RKO (cell line): ENCODE measurements around the gene ZPBP2.
"Not testable (repeated sequence)": the region's sequence is repeated elsewhere in the genome, so short reads cannot be mapped to it uniquely, and the experiment has no call there.

Experiments
- DNase-seq: peaks from one replicate; pipeline ENCODE4 v3.0.0-alpha.2; 2016; ENCODE audit warnings: low spot score

Gene ZPBP2, protein sequence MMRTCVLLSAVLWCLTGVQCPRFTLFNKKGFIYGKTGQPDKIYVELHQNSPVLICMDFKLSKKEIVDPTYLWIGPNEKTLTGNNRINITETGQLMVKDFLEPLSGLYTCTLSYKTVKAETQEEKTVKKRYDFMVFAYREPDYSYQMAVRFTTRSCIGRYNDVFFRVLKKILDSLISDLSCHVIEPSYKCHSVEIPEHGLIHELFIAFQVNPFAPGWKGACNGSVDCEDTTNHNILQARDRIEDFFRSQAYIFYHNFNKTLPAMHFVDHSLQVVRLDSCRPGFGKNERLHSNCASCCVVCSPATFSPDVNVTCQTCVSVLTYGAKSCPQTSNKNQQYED

DNA sequence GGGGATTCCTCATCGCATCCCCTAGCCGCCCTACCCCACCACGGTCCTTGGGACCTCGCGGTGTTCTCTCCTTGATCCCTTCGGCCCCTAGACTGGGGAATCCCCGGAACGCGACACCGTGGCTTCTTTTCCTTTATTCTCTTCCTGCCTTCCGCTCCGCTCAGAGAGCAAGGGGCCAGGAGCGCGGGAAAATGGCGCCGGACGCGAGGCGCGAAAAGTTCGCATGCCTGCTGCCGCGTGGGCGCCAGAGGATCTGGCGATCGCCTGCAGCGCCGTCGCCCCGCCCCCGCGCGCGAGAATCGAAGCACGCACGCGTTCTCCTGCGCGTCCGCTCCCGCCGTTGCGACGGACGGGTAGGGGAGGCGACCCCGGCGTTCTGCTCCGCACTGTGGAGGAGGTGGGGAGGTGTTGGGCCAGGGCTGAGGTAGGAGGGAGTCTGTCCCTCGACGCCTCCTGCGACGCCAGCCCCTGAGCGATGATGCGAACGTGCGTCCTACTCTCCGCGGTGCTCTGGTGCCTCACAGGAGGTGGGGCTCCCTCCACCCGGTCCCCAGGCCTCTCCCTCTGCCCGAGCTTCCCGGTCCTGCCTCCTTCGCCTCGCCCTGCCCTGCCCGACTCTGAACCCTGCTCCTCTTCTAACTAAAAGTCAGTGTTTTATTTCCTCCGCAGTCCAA lies at the start of gene ZPBP2:
TSS of gene ZPBP2 (plus strand) at position 323 of the 674 bp plus-strand sequence. CDS start at position 476, 153 bp downstream.
- DNase-seq, result no peak

DNA sequence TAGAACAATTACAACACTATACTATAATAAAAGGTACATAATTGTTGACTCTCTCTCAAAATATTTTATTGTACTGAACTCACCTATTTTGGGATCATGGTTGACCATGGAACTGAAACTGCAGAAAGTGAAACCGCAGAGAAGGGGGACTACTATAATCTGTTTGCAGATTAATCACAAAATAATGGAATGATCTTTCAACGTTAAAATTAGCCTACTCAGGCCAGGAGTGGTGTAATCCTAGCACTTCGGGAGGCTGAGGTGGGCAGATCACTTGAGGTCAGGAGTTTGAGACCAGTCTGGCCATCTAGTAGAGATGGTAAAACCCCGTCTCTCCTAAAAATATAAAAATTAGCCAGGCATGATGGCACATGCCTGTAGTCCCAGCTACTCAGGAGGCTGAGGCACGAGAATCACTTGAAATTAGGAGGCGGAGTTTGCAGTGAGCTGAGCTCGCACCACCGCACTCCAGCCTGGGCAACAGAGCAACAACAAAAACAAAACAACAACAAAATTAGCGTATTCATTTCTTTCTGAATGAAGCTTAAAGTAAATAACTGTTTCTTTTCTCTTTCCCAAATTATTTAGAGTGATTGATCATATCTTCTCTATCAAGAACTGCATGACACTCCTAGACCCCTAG lies 49.5 kb upstream of the ZPBP2 start:
- DNase-seq, result no peak

DNA sequence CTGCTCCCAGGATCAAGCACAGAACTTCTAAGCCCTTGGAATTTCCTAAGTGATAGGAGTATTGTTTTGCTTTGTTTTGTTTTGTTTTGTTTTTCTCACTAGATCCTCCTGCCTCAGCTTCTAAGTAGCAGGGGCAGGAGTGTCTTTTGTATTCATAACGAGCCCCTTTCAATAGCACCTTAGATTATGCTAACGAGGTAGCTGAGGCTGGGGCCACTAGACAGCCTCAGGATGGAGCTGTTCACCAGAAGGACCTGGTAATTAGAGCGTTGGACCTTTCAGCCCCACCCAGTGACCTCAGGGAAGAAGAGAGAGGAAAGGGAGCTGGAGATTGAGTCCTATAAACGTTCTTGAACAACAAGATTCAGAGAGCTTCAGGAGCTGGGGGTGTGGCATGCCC lies 47.5 kb upstream of the ZPBP2 start:
- DNase-seq, result no peak

DNA sequence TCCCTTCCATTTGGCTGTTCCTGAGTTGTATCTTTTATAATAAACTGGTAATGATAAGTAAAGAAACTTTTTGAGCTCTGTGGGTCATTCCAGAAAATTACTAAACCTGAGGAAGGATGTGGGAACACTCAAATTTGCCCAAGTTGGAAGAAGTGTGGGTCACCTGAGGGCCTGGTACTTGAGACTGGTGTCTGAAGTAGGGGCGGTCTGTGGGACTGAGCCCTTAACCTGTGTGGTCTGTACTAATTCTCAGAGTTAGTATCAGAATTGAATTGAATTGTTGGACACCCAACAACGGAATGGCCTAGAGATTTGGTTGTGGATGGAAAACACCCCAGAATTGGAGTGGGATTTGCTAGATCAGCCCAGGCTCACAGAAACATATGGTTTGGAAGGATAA lies 47.0 kb upstream of the ZPBP2 start:
- no peak for DNase-seq

DNA sequence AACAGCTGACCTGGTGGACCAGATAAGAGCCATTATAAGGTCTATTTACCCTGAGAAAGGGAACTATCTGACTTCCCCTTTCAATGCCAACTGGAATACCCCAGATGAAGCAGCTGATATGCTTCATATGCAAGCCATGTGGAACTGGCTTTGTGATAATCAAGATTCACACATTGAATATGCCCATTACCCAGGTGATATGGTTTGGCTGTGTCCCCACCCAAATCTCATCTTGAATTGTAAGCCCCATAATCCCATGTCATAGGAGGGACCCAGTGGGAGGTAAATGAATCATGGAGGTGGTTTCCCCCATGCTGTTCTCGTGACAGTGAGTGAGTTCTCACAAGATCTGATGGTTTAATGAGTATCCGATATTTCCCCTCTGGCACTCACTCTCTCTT lies 46.0 kb upstream of the ZPBP2 start:
- no peak for DNase-seq

DNA sequence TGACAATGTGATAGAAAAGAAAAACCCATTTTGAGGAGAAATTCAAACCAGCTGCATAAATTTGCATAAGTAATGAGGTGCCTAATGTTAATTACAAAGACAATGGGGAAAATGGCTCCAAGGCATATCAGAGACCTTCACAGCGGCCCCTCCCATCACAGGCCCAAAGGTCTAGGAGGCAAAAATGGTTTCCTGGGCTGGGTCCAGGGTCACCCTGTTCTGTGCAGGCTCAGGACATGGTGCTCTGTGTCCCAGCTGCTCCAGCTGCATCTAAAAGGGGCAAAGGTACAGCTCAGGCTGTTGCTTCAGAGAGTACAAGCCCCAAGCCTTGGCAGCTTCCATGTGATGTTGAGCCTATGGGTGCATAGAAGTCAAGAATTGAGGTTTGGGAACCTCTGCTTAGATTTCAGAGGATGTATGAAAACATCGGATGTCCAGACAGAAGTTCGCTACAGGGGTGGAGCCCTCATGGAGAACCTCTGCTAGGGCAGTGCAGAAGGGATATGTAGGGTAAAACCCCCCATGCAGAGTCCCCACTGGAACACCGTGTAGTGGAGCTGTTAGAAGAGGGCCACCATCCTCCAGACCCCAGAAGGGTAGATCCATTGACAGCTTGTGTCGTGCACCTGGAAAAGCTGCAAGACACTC lies 44.5 kb upstream of the ZPBP2 start:
- DNase-seq, result no peak

DNA sequence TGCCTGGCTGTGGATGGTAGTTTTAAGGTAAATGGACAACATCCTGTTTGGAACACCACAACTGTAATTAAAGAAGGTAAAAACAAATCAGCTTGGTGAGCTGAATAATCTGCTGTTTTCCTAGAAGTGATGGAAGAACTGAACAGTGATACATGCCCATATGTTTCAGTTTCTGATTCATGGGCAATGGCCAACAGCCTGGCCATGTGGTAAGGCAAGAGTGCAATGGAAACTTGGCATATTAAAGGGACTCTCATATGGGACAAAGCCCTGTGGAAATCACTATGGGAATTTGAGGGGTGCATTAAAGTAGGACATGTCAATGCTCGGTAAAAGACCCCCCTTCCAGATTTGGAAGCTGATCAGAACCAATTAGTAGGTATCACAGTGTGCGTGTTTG lies 41.7 kb upstream of the ZPBP2 start:
- DNase-seq, result no peak

DNA sequence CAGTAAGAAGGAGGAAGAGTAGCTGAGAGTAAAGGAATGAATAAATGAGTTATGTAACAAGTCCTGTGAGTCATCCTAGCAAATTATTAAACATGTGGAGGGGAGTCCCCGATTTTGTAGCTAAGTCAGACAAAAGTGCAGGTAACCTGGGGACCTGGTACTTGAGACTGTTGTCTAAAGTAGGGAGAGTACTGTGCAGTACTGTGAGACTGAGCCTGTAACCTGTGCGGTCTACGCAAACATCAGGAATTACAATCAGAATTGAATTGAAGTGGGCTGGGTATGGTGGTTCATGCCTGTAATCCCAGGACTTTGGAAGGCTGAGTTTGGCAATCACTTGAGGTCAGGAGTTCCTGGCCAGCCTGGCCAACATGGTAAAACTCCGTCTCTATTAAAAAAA lies 39.6 kb upstream of the ZPBP2 start:
- DNase-seq, result no peak

DNA sequence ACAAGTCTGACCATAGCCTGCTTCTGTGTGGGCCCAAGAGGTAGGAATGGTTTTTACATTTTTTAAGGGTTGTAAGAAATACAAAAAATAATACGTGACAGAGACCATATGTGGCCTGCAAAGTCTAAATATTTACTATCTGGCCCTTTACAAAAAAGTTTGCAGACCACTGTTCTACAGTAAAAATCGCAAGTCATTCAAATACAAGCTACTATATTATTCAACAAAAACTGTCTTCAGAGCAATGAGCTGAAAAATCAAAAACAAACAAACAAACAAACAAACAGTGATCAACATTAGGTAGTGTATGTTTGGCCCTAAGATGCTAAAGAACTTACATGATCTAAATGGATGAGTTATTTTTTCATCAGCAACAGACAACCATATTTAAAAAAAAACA lies 36.4 kb upstream of the ZPBP2 start:
- no peak for DNase-seq

DNA sequence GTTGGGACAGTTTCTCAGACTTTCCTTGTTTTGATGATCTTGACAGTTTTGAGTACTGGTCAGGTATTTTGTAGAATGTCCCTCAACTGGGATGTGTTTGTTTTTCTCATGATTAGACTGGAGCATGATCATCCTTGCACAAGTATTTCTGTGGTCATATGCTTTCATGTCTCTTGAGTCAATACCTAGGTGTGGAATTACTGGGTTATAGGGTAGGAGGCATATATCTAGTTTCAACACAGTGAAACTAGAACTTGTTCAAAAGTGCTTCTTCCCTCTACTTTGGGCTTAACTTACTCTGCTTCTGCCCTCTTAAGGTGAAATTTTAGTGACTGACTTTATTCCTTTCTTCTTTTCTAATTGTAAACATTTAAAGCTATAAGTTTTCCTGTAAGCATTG lies 34.0 kb upstream of the ZPBP2 start:
- DNase-seq, result no peak

DNA sequence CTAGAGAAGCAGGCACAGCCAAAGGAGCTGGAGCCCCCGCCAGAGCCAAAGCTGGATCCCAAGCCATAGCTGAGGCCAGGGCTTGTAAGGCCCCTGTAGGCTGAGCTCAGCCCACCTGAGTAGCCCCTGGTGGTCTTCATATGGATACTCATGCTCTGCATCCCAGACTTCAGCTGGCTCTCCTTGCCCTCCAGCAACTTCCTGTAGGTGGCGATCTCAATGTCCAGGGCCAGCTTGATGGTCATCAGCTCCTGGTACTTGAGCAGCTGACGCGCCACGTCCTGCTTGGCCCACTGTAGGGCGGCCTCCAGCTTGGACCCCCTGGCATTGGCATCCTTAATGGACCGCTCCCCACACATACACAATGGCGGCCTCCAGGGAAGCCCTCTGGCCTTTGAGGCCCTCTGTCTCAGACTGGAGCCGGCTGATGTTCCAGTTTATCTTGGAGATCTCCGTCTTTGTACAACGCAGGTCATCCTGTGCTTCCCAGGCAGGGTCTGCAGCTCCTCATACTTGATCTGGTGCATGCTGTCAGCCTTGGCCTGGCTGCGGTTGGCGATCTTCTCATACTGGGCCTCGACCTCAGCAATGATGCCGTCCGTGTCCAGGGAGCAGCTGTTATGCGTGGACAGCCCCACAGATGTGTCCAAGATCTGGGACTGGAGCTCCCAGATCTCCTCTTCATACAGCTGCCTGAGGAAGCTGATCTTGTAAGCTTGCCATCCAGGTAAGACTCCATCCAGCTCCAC lies 32.8 kb upstream of the ZPBP2 start:
- no peak for DNase-seq

DNA sequence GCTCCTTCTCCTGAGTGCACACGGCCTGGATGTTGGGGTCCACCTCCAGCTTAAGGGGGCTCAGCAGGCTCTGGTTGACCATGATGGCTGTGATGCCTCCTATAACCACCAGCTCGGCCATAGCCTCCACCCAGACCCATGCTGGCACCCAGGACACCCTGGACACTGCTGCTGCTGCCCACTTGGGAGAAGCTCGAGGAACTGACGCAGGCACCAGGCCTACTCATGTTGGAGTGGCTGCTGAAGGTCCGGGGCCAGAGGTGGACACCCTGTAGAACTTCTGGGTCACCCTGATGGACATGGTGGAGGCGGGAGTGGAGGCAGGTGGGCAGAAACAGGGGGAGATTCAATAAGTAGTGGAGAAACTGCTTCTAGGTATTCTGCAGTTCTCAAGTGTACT lies 31.9 kb upstream of the ZPBP2 start:
- DNase-seq, result no peak

DNA sequence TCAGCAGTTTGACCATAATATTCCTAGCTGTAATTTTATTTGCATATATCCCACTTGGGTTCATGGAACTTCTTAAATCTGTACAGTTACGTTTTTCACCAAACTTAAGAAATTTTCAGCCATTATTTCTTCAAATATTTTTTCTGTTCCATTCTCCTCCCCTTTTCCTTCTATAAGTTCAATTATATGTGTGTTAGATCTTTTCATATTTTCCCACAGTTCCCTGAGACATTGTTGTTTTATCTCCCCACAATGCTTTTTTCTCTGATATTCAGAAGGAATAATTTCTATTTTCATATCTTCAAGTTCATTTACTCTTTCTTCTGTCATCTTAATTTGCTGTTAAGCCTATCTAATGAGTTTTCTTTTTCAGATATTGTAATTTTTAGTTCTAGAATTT lies 29.9 kb upstream of the ZPBP2 start:
- no peak for DNase-seq

DNA sequence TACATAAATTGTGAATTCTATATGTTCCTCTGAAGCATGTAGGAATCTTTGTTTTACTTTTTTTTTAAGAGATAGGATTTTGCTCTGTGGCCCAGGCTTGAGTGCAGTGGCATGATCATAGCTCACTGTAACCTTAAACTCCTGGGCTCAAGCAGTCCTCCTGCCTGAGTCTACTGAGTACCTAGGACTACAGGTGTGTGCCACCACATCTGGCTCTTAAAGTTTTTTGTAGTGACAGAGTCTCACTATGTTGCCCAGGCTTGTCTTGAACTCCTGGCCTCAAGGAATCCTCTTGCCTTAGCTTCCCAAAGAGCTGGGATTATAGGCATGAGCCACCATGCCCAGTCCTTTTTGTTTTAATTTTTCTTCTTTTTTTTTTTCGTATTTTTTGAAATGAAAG lies 29.2 kb upstream of the ZPBP2 start:
- no peak for DNase-seq

DNA sequence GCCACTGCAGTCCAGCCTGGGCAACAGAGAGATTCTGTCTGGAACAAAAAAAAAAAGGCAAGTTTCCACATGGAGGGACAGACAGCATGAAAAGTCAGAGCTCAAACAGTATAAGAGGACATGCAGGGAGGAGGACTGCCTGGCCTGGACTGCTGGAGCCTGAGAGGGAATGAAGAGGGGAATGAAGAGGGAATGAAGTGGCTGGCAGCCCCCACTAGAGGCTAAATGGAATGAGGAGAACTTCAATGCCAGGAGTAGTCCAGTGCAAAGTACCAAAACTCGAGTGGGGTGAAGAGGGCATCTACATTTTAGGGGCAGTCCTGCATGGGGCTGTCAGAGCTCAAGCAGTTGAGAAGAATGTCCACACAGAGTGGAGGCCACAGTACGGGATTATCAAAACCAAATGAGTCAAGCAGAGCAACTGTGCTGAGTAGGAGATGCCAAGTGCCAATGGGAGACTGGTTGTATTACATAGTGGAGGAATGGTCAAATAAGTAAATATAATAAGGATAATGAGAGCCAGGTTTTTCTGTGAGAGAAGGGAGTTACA lies 26.8 kb upstream of the ZPBP2 start:
- DNase-seq, result no peak

DNA sequence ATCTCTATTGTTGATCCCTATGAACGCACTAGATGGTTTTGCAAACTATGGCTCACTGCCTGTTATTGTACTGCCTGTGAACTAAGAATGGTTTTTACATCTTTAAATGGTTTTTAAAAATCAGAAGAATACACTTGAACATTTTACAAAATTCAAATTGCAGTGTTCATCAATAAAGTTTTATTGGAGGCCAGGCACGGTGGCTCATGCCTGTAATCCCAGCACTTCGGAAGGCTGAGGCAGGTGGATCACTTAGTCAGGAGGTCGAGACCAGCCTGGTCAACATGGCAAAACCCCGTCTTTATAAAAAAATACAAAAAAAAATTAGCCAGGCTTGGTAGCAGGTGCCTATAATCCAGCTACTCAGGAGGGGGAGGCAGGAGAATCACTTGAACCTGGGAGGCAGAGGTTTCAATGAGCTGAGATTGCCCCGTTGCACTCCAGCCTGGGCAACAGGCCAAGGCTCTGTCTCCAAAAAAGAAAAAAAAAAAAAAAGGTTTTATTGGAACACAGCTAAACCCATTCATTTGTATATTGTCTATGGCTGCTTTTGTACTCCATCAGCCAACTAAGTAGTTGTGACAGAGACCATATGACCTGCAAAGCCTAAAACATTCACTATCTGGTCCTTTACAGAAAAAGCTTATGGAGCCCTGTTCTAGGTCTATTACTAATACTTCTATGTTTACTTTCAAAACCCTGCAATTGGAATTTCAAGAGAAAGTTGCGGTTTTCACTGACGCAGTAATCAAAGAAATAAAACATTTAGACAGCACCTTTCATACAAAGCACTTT lies 22.8 kb upstream of the ZPBP2 start:
- no peak for DNase-seq

DNA sequence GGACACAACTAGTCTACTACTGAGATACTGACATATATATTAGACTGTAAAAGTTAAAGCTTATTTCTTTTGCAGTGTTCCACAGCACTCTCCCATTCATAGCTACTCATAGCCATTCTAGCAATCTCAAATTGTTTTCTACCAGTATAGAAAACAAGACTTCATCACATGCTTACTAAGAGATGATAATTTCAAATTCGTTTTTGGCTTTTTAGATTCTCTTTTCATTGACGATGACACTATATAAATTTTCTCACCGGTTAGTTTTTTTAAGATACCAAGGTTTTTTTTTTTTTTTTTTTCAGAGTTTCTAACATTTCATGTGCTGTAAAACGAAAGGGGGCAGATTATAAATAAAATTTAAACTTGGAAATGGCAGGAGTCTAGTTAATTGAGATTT lies 21.8 kb upstream of the ZPBP2 start:
- DNase-seq, result no peak

DNA sequence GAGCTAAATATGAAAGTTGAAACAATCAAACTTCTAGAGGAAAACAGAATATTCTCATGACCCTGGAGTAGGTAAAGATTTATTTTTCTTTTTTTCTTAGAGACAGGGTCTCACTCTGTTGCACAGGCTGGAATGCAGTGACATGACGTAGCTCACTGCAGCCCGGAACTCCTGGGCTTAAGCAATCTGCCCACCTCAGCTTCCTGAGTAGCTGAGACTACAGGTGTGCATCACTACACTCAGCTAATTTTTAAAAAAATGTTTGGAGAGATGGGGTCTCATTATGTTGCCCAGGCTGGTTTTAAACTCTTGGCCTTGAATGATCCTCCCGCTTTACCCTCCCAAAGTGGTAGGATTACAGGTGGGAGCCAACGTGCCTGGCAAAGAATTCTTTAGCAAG lies 19.4 kb upstream of the ZPBP2 start:
- no peak for DNase-seq

DNA sequence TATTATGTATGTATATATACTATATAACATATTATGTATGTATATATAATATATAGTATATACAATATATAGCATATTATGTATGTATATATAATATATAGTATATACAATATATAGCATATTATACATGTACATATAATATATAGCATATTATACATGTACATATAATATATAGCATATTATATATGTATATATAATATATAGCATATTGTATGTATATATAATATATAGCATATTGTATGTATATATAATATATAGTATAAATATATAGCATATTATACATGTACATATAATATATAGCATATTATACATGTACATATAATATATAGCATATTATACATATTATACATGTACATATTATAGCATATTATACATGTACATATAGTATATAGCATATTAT lies 17.8 kb upstream of the ZPBP2 start:
- not testable (repeated sequence) for DNase-seq

DNA sequence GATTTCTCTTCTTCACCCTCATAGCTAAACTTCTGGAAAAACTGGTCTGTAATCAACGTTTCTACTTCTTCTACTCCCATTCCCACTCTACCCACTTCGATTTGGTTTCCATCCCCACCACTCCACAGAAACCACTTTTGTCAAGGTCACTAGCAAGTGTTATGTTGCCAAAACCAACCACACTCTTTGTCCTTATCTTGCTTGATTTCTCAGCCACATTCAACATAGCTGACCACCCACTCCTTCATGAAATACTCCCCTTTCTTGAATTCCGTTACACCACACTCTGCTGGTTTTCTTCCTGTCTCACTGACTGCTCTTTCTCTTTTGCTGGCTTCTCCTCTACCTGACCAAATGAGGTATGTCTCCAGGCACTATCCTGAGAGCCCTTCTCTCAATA lies 15.8 kb upstream of the ZPBP2 start:
- no peak for DNase-seq

DNA sequence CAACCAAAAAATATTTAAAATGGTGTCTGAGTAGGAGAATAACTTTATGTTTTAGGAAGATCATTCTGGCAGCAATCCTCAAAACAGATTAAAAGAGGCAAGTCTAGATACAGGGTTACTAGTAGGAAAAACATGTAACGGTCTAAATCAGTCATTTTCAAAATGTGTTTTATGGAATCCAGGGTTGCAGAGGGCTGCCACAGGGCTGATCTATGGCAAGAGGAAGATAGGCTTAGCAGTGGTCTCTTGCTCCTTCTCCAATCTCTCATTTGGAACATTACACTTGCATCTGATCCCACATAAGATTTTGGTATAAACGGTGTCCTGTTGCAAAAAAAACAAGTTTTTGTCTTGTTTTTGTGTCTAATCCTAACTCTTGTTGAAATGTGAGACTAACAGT lies 13.1 kb upstream of the ZPBP2 start:
- DNase-seq, result no peak
